Esophagus squamous epithelium (tissue), 4 donors: ENCODE results near the gene MTCH1.

Source experiments
- POLR2A ChIP-seq, 4 donors: fragments of 450-650 bp; IDR thresholded peaks; one replicate each; pipeline ENCODE4 v1.6.1; 2017; ENCODE audit warnings: antibody characterized with exemption in 4 of 4, mild to moderate bottlenecking in 4 of 4, moderate library complexity in 3 of 4
- TF ChIP-seq, protein P1 (sequence below), 6 experiments: fragments of 450-650 bp in 4 of 6; fragments of 200-600 bp in 2 of 6; sonication (generic) in 2 of 6; IDR thresholded peaks; one replicate each; pipeline ENCODE4 v1.5.1; 2016 to 2019; ENCODE audit warnings: antibody characterized with exemption in 6 of 6, mild to moderate bottlenecking in 4 of 6, moderate library complexity in 4 of 6

DNA sequence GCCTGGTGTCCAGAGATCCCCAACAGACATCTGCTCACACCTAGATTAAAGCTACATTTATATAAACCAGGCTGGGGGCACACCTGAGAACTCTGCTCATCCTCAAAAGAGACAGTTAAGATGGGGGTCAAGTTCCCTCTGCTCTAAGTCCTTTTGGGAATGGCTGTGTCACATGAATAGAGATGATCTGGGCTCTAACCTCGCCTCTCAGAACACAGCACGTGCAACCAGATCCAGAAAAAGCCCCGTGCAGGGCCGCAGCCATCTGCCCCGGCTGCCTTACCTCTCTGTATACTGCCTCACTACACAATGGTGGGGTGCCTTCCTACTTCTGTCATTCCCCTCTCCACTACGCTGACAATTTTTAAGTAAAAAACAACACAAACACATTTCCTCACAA lies 5.9 kb downstream of the MTCH1 start:
- TF ChIP-seq, protein P1, sequence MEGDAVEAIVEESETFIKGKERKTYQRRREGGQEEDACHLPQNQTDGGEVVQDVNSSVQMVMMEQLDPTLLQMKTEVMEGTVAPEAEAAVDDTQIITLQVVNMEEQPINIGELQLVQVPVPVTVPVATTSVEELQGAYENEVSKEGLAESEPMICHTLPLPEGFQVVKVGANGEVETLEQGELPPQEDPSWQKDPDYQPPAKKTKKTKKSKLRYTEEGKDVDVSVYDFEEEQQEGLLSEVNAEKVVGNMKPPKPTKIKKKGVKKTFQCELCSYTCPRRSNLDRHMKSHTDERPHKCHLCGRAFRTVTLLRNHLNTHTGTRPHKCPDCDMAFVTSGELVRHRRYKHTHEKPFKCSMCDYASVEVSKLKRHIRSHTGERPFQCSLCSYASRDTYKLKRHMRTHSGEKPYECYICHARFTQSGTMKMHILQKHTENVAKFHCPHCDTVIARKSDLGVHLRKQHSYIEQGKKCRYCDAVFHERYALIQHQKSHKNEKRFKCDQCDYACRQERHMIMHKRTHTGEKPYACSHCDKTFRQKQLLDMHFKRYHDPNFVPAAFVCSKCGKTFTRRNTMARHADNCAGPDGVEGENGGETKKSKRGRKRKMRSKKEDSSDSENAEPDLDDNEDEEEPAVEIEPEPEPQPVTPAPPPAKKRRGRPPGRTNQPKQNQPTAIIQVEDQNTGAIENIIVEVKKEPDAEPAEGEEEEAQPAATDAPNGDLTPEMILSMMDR (IDR thresholded peaks at IDR 0.05), result no peak
- TF ChIP-seq POLR2A (IDR thresholded peaks at IDR 0.05), result no peak
